Panc1 (cell line): Measurements from ENCODE around the gene KCNQ1. TPM values are rescaled to one million over a fixed set of nuclear protein-coding genes. Genes with fewer than 3 reads are reported as not detected.

Experiments
- ATAC-seq: fragments of 200-7000 bp; cut with Tn5 transposase; 2 replicates; pipeline ENCODE4 v1.9.1; 2020; ENCODE audit warnings: mild to moderate bottlenecking, moderate library complexity
- BruUV-seq: library from RNA; stranded (reverse); fragments of 400-500 nt; replicated peaks from 2 replicates; lab custom pipeline; 2021; lab: Mats Ljungman, UMichigan
- CTCF ChIA-PET: fragments of 300-600 bp; sonication (Branson Sonifier 250); formaldehyde crosslinking; loops from one replicate; lab custom pipeline; 2022; ENCODE audit warnings: antibody characterized with exemption; lab: Charles Lee
- POLR2A ChIA-PET: fragments of 300-600 bp; sonication (Branson Sonifier 250); formaldehyde crosslinking; loops from one replicate; lab custom pipeline; 2022; ENCODE audit warnings: antibody characterized with exemption; lab: Charles Lee
- DNase-seq: peaks from one replicate; pipeline ENCODE4 v3.0.0-alpha.2; 2010; ENCODE audit warnings: low read depth, low spot score
- H3K27ac ChIP-seq: 2 replicates; pipeline ENCODE4 v1.5.1; 2011; ENCODE audit warnings: mild to moderate bottlenecking, low read length, inconsistent platforms
- H3K27me3 ChIP-seq: fragments of 200-500 bp; sonication (Bioruptor generic); 2 replicates; pipeline ENCODE4 v1.6.0; 2014; ENCODE audit warnings: low read length, inconsistent platforms; ENCODE audit not compliant: control insufficient read depth, insufficient read depth
- H3K36me3 ChIP-seq: fragments of 200-500 bp; sonication (Bioruptor generic); 2 replicates; pipeline ENCODE4 v1.5.1; 2014; ENCODE audit warnings: inconsistent platforms, mild to moderate bottlenecking, low read length, moderate library complexity; ENCODE audit not compliant: control insufficient read depth, insufficient read depth
- H3K4me1 ChIP-seq: 2 replicates; pipeline ENCODE4 v1.5.1; 2011; ENCODE audit warnings: inconsistent platforms, mild to moderate bottlenecking, low read length, moderate library complexity; ENCODE audit not compliant: control insufficient read depth, insufficient read depth
- H3K4me3 ChIP-seq, 2 experiments: 2 replicates each; pipeline ENCODE4 v1.5.1; 2011 to 2012; ENCODE audit warnings: low read depth in 2 of 2, low read length in 2 of 2, mild to moderate bottlenecking in 2 of 2, inconsistent platforms in 1 of 2, moderate library complexity in 1 of 2
- H3K9me3 ChIP-seq: fragments of 200-500 bp; sonication (Bioruptor generic); 2 replicates; pipeline ENCODE4 v1.5.1; 2014; ENCODE audit warnings: low read depth, mild to moderate bottlenecking, inconsistent platforms, low read length, moderate library complexity; ENCODE audit not compliant: control insufficient read depth, insufficient read depth
- POLR2AphosphoS5 ChIP-seq: IDR thresholded peaks from 2 replicates; pipeline ENCODE4 v1.6.1; 2012; ENCODE audit warnings: mild to moderate bottlenecking, low read depth, low read length, moderate library complexity
- SIN3A ChIP-seq: IDR thresholded peaks from 2 replicates; pipeline ENCODE4 v1.6.1; 2012; ENCODE audit warnings: low read depth, mild to moderate bottlenecking, low read length, moderate library complexity, borderline replicate concordance; ENCODE audit not compliant: insufficient read depth
- TCF7L2 ChIP-seq: IDR thresholded peaks from 2 replicates; pipeline ENCODE4 v1.6.1; 2011; ENCODE audit warnings: mild to moderate bottlenecking, low read depth, low read length, inconsistent platforms
- in situ Hi-C: cut with HindIII; loops from 2 replicates; pipeline ENCODE4 v1.10.0; 2016; ENCODE audit warnings: low sequenced_read_pairs, low pct_unique_long_range_greater_than_20kb
- intact Hi-C: fragments of 100-400 bp; cut with micrococcal nuclease; formaldehyde crosslinking; loops from one replicate; pipeline ENCODE4 v1.10.0; 2022; ENCODE audit not compliant: unreplicated experiment
- total RNA-seq: library from RNA; stranded (reverse); gene quantifications from one replicate; pipeline ENCODE4 v1.2.1, GENCODE V29; 2021; ENCODE audit not compliant: unreplicated experiment
- TF ChIP-seq, protein P1 (sequence below), 2 experiments: IDR thresholded peaks; 2 replicates each; pipeline ENCODE4 v1.6.1; 2011 to 2012; ENCODE audit warnings: low read depth in 2 of 2, control low read depth in 1 of 2, low read length in 1 of 2, mild to moderate bottlenecking in 1 of 2, moderate library complexity in 1 of 2; ENCODE audit not compliant: insufficient read depth in 1 of 2
- TF ChIP-seq, protein P2 (sequence below): fragments of 450-650 bp; IDR thresholded peaks from 2 replicates; pipeline ENCODE4 v1.5.1; 2017; ENCODE audit warnings: mild to moderate bottlenecking

KCNQ1 gene
- total RNA-seq, 1 experiment from 2014 or later, result 1.0 TPM

DNA sequence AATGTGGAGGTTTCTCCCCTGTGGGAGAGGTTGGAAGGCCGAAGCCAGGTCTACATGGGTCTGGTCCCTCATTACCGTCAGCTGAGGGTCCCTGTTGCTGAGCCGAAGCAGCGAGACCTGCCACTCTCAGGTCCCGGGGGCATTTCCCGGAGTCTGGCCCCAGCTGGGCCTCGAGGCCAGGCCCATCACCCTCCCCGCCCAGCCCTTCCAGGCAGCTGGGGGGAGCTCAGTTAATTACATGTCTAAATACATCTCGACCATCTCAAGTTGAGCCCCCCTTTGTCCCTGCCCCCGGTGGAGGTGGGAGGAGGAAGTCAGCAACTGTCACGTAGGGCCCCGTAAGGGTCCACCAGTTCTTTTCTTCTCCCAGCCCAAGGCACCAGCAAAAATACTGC, 437.2 kb downstream of the KCNQ1 start:
- no peak for TF ChIP-seq POLR2AphosphoS5
- TF ChIP-seq SIN3A, result no peak
- TF ChIP-seq, protein P1, sequence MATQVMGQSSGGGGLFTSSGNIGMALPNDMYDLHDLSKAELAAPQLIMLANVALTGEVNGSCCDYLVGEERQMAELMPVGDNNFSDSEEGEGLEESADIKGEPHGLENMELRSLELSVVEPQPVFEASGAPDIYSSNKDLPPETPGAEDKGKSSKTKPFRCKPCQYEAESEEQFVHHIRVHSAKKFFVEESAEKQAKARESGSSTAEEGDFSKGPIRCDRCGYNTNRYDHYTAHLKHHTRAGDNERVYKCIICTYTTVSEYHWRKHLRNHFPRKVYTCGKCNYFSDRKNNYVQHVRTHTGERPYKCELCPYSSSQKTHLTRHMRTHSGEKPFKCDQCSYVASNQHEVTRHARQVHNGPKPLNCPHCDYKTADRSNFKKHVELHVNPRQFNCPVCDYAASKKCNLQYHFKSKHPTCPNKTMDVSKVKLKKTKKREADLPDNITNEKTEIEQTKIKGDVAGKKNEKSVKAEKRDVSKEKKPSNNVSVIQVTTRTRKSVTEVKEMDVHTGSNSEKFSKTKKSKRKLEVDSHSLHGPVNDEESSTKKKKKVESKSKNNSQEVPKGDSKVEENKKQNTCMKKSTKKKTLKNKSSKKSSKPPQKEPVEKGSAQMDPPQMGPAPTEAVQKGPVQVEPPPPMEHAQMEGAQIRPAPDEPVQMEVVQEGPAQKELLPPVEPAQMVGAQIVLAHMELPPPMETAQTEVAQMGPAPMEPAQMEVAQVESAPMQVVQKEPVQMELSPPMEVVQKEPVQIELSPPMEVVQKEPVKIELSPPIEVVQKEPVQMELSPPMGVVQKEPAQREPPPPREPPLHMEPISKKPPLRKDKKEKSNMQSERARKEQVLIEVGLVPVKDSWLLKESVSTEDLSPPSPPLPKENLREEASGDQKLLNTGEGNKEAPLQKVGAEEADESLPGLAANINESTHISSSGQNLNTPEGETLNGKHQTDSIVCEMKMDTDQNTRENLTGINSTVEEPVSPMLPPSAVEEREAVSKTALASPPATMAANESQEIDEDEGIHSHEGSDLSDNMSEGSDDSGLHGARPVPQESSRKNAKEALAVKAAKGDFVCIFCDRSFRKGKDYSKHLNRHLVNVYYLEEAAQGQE (IDR thresholded peaks at IDR 0.05; ENCODE audit: insufficient read depth in 1 of 2, low read depth in 2 of 2, low read length in 1 of 2), result no peak
- no peak for TF ChIP-seq TCF7L2
- TF ChIP-seq, protein P2, sequence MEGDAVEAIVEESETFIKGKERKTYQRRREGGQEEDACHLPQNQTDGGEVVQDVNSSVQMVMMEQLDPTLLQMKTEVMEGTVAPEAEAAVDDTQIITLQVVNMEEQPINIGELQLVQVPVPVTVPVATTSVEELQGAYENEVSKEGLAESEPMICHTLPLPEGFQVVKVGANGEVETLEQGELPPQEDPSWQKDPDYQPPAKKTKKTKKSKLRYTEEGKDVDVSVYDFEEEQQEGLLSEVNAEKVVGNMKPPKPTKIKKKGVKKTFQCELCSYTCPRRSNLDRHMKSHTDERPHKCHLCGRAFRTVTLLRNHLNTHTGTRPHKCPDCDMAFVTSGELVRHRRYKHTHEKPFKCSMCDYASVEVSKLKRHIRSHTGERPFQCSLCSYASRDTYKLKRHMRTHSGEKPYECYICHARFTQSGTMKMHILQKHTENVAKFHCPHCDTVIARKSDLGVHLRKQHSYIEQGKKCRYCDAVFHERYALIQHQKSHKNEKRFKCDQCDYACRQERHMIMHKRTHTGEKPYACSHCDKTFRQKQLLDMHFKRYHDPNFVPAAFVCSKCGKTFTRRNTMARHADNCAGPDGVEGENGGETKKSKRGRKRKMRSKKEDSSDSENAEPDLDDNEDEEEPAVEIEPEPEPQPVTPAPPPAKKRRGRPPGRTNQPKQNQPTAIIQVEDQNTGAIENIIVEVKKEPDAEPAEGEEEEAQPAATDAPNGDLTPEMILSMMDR, result no peak
- DNase-seq, result no peak
- in situ Hi-C loops, result no loop called here
- no TSS peak for BruUV-seq
- ChIA-PET POLR2A (no interaction called here), CTCF (interaction anchor here (0.5 to 1.6 kb wide), 2 partner anchors 349 to 471 kb away, joined by 6 to 8 read pairs; no protein-coding TSS in a partner anchor)
- Histone ChIP-seq H3K4me1 (peaks cover 2% of the 10 kb centered on the region; the same call in 1 of the 2 replicates), H3K27me3 (no peaks in the 10 kb centered on the region), H3K4me3 (no peak overlapping the region), H3K9me3 (no peaks in the 10 kb centered on the region), H3K36me3 (no peaks in the 10 kb centered on the region), H3K27ac (no peak overlapping the region)
- intact Hi-C loops, result loop anchor here (10.0 kb wide), 1 partner anchor 187 kb away; the partner anchor contains the start of gene KCNQ1OT1
- no peak for ATAC-seq

DNA sequence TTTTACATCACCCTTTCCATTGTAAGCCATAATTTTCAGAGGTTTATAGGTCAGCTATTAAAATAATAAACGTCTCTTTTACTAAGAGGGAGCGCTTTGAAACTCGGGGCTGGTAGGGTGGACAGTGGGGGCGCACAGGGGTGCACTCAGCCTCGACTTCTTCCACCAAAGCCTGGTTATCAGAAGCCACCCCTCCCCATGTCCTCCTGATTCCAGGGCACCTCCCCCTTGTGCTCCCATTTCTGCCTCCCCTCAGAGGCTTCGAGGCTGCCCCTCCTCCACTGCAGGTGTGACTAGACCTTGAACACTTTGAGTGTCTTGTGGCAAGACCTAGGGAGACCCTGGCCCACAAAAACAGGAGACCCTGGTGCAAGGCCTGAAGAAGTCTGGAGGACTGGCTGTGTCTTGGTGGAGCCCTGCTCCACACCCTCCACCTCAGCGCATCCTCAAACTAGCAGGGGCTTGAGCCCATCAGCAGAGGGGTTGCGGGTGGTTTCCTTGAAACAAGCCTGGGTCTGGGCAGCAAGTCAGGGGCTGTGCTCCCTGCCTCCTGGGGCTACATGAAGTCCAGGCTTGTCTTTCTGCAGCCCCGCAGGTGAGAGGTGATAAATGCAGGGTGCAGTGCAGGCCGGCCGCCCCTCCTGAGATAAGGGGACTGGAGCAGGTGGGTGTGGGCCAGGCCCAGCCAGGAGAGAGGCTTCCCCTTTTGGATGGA, 437.7 kb downstream of the KCNQ1 start:
- ChIA-PET POLR2A (interaction anchor here (0.7 kb wide), 1 partner anchor 26 kb away, joined by 3 read pairs; no protein-coding TSS in a partner anchor), CTCF (interaction anchor here (1.6 to 2.7 kb wide), 2 partner anchors 350 kb away, joined by 6 to 21 read pairs; no protein-coding TSS in a partner anchor)
- Histone ChIP-seq H3K27me3 (no peaks in the 10 kb centered on the region), H3K36me3 (no peaks in the 10 kb centered on the region), H3K4me3 (no peak overlapping the region), H3K27ac (no peak overlapping the region), H3K4me1 (peaks cover 2% of the 10 kb centered on the region; the same call in 1 of the 2 replicates), H3K9me3 (no peaks in the 10 kb centered on the region)
- TF ChIP-seq, protein P1 (IDR thresholded peaks at IDR 0.05; ENCODE audit: insufficient read depth in 1 of 2, low read depth in 2 of 2, low read length in 1 of 2), result no peak
- TF ChIP-seq, protein P2, result no peak
- no peak for TF ChIP-seq TCF7L2
- no peak for TF ChIP-seq POLR2AphosphoS5
- TF ChIP-seq SIN3A, result no peak
- ATAC-seq (no peak), DNase-seq (no peak)
- intact Hi-C loops, result loop anchor here (10.0 kb wide), 1 partner anchor 188 kb away; the partner anchor contains the start of gene KCNQ1OT1
- no TSS peak for BruUV-seq
- in situ Hi-C loops, result no loop called here
